ENCODE data around the gene C16orf90.

Gene C16orf90, protein sequence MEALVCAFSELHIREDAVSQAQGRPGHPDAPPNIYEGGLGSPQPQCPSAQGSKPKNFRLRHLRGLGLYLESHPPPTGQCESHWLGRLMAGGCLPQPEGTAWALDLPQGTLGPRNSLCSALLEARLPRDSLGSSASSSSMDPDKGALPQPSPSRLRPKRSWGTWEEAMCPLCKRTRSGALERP

DNA sequence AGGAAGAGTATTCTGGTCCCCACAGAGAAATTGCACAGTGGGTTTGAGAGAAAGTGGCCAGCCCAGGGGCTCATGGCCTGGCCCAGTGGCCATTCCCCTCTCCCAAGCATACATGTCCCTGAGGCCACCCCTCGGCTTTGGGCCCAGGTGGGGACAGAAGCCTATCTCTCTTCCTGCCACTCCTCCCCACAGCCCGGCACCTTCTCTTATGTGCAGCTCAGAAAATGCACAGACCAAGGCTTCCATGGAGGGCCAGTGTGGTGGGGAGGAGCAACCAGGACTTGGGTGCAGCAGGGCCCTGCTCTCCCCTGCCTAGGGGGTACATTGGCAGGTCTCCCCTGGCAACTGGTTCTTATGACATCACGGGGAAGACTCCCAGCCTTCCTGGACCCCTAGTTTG is at the start of gene C16orf90:
C16orf90 (minus strand) TSS at position 314 of the 400 bp plus-strand sequence; CDS start at position 246, 68 bp downstream.
- DNase-seq, result no peak

DNA sequence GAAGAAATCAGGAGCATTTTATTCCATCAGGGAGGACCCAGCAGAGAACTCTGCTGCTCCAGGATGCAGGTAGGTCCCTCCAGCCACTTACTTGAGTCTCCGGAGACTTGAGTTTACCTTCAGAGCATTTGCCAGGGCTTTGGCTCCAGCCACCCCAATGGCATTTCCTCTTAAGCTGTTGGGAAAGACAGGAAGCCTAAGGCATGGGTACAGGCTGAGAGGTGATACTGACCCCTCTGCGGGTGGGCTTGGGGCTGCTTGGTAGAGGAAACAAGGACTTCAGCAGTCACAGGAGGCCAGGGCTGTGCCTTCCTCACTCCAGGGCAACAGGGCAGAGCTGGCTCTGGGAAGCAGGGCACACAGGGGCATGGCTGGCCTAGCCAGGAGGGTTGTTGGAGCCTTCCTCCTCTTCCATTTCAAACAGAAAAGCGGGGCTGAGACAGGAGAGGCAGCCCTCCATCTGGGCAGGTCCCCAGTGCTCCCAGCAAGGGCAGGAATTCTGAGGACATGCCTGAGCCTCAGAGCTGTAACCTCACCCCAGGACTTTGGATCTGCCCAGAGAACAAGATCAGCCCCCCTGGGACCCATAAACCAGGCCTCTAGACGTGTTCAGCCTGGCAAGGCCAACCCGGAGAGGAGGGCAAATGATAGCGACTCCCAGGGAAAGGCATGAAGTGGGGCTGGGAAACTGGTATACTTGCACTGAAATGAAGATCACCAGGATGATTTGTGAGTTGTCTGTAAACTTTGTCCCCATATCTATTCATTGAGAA is 47.5 kb upstream of the C16orf90 start:
- no peak for DNase-seq

DNA sequence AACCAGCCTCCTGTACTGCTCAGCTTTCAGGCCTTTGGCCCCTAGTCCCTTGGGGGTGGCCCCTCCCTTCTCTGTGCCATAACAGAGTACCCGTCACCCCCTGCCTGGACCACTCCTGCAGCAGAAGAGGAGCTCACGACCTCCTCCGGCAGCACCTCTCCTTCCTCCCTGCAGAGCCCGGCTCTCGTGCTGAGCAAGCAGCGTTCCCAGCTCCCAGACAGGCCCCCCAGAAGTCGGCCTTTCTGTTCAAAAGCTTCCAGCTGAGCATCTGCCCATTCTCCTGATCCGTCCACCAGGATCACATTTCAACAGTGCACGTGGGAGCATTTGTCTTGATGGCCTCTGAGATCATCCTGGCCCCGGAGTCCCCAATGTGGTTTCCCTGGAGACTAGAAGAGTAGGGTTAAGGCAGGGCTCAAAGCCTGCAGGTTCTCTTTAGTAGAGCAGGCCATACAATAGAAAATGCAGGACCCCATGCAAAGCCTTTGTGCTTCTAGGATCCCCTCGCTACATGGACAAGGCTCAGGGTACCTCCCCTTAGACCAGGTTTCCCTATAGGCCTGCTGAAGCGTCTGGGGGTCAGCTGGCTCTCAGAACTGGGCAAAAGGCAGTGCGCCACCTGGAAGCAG is 46.4 kb upstream of the C16orf90 start:
- no peak for DNase-seq

DNA sequence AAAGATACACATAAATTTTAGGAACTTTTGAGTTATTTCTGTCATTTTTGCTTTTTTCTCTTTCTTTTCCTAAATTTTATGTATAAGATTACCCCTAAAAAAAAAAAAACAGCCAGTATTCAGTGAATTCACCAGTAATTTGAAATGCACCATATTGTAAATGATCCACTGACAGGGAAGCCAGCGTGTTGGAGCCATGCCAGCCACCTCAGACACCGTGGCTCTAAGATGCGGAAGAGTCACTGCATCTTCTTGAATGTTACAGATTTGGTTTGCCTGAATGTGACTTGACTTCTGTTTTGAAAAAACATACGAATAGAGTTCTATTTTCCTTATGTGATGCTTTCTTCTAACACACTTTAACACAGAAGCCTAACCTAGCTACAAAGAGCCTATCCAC is 42.9 kb upstream of the C16orf90 start:
- DNase-seq, result no peak

DNA sequence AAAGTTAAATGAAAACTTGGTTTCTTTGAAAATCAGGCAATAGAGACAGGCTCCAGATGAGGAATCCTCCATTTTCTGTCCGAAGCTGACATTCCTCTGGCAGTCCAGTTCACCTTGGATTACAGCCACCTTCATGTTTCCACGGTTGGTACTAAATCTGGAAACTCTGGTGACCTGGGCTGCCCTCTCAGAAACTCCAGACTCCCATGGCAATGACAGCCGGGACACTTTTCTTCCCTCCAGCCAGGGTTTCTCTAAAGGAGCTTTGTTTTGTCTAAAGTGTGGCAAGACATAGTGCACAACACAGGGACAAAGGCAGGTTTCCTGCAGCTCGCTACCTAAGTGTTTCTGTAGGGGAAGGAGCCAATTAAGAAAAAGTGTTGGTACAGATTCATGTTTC is 41.6 kb upstream of the C16orf90 start:
- no peak for DNase-seq

DNA sequence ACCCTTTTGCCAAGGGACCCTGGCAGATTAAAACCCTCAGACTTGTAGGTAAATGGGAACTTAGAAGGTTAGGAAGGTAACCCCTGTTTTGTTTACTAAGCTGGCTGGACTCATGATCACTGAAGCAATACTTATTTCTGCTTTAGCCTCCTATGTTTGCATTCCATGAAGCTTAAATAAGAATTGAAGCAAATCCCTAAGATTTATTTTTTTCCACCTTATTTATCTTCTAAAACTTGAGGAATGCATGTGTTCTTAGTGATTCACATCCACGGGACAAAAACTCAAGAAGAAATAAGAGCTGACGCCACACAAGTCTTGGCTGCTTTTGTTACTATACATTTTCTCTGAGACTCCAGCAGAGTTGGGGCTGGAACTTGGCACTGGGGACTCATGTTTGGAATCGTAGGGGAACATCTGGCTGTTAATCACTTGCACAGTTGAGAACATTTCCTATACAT is 41.0 kb upstream of the C16orf90 start:
- no peak for DNase-seq

DNA sequence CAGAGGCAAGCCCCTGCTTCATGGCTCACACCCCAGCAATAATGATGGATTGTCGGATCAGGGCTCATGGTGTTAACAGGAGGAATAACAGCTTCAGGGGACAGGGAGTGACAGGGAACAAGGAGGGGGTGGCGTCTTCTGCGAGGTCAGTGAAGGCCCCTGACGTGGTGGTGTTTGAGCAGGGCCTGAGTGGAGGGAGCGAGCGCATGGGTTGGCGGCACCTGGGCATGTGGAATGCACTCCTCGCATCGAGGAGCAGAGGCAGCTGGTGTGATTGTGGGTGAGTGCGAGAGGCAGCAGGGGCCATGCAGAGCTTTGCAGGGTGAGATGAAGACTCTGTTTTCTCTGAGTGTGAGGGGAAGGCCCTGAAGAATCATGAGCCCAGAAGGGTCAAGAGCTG is 38.8 kb upstream of the C16orf90 start:
- no peak for DNase-seq

DNA sequence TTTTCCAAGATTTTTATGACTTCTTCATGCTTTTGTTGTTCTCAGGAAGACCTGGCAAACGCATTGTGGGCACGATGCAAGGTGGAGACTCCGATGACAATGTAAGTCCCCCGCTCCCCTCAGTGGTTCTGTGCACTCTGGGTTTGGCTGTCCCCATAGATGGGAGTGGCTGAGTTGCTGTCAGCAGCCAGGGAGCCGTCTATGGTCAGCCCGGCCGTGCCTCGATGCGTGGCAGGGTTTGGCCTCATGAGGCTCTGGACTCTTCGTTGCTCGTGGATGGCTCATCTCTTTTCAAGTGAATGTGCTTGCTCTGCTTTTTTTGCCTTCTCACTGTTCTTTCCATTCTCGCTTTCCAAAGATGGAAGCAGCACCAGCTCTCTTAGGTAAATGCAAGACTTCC is 37.5 kb upstream of the C16orf90 start:
- no peak for DNase-seq

DNA sequence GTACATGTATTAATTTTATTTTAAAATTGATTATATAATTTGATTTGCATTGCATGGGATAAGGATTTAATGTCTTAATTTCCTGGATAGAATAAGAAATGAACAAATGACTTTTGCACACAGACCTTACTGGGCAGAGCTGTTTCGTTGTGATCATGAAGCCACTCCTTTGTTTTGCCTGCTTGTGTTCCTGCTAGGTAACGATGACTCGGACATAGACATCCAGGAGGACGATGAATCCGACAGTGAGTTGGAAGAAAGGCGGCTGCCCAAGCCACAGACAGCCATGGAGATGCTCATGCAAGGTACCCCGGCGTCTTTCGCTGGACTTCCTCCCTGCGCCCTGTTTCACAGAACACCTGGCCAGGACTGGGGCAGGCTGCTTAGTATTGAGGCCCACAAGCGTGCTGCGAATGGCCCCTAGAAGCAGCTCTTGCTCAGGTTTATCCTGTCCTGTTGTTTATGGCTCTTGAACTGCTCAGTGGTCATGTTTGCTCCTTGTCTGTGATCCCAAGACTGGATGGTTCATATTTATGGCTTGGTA is 35.2 kb upstream of the C16orf90 start:
- DNase-seq, result no peak

DNA sequence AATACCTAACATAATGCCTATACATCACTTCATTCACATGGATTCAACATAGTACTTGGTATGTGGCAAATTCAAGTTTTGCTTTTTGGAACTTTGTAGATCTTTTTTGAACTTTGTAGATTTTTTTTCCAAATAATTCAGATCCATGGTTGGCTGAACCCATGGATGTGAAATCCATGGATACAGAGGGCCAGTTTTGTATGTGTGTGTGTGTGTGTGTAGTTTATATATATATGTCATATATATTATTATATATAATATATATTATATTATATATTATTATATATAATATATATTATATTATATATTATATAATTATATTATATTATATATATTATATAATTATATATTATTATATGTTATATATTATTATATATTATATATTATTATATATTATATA is 33.9 kb upstream of the C16orf90 start:
- DNase-seq, result no peak

DNA sequence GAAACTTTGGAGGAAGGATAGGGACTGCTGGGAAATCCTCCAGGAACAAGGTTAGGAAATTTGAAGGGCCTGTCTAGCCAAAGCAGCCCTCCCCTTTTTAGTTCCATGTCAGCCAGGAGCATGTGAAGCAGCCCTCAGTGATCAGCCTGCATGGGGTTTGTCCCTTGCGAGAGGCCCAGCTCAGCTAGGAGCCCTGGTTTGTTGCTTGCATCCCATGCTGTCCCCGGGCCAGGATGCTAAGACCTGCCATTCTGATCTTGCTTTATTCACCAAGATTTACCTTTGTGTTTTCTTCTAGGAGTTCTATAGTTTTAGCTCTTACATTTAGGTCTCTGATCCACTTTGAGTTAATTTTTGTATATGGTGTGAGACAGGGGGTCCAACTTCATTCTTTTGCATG is 33.1 kb upstream of the C16orf90 start:
- DNase-seq, result no peak

DNA sequence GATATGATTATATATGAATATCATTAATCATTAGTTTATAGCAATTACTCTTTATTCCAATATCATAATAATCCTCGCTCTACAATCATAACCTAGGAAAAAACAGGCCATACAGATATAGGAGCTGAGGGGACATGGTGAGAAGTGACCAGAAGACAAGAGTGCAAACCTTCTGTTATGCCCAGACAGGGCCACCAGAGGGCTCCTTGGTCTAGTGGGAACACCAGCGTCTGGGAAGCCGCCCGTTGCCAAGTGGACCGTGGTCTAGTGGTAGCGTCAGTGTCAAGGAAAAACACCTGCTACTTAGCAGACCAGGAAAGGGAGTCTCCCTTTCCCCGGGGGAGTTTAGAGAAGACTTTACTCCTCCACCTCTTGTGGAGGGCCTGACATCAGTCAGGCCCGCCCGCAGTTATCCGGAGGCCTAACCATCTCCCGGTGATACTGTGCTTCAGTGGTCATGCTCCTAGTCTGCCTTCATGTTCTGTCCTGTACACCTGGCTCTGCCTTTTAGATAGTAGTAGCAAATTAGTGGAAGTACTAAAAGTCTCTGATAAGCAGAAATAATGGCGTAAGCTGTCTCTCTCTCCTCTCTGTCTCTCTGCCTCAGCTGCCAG is 32.0 kb upstream of the C16orf90 start:
- peak; percentile 60 for DNase-seq

DNA sequence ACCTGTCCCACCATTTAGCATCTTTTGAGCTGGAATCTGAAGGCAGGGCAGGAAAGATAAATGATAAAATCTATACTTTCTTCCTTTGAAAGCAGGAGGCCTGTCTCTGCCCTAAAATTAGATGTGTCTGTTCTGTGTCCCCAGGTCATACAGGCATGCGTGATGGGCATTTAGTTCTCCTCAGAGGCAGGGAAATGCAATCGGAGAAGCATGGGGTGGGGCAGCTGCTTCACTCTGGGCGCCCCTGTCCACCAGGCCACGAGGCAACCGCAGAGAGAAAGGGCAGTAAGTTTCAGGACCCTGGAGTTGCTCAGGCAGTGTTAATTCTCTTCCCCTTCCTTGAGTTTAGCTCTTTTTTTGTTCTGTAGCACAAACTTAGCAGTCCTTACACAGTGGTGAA is 30.7 kb upstream of the C16orf90 start:
- no peak for DNase-seq

DNA sequence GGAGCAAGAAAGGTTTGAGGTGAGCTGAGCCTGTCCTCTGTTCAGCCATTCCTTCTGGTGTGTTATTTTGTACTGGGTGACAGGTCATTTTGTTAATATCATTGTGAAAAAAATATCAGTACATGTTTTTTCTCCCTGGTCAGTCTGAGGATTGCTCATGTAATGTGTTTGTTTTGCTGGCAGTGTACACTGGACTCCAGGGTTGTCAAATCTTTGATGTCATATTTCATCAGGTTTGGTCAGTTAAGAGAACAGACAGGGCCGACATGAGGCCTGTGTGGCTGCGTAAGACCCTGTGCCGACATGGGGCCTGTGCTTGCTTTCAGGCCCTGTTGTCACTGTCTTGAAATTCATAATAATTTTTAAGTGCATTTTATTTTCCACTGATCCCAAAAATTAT is 28.0 kb upstream of the C16orf90 start:
- DNase-seq, result no peak

DNA sequence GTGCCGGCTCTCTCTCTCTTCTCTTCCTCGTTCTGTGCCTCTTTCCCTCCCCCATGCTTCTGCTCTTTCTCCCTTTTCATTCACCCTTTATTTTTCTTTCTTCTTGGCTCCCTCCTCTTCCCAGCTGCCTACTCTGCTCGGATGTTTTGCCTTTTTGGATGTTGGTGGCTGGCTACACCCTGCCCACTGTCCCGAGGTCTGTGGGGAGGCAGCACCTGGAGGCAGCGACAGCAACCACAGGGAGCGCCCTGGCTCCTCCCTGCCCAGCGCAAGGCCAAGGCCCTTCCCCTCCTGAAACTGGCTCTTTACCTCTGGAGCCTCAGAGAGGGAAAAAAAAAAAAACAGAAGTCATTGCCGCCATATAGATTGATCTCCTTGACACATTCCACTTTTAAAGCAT is 25.6 kb upstream of the C16orf90 start:
- DNase-seq, result no peak

DNA sequence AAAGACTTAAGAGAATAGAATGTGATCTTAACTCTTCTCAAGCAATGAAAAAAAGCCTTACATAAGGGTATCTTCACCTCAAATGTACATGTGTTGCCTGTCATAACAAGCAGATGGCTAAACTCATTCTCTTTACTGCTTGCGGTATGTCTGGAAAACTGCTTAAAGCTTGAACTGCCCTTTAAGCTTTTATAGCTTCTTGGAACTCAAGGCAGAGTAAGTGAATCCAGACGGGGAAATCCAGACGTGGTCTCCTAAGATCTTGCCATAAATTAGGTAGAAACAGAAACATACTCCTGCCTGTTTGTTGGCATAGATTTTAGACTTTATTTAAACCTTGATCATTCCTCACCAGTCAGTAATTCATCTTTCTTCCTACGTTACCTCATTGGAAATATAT is 25.1 kb upstream of the C16orf90 start:
- DNase-seq, result no peak

DNA sequence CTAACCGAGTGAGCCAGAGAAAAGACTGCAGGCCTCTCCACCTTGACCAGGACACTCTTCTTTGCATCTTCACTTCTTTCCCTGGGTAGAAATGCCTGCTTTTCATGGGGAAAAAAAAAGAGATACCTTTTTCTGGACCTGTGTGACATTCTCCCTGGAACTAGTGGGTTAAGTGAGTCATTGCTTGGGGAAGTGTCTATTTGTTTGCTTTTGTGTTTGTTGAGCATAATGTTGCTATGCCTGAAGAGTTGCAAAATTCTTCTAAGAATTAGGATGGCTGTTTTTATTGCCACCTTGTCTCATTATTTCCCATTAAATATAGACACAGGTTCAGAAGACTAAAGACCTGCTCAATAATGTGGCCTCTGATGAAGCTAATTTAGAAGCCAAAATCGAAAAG is 24.3 kb upstream of the C16orf90 start:
- DNase-seq, result no peak

DNA sequence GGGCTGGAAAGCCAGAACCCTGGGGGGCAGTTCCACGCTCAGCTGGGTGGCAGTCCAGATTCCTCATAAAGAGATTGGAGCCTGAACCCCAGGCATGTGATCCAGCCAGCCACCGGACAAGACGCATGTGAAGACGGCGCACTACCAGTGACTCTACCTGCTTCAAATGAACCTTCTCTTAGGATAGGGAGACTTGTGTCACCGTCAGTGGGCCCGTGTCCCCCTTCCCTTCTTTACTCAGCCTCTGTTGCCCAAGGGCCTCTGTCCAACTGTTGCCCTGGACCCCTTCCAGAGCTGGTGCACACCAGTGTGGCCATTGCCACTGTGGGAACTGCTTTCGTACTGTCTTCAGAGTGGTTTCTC is 23.7 kb upstream of the C16orf90 start:
- DNase-seq, result no peak

DNA sequence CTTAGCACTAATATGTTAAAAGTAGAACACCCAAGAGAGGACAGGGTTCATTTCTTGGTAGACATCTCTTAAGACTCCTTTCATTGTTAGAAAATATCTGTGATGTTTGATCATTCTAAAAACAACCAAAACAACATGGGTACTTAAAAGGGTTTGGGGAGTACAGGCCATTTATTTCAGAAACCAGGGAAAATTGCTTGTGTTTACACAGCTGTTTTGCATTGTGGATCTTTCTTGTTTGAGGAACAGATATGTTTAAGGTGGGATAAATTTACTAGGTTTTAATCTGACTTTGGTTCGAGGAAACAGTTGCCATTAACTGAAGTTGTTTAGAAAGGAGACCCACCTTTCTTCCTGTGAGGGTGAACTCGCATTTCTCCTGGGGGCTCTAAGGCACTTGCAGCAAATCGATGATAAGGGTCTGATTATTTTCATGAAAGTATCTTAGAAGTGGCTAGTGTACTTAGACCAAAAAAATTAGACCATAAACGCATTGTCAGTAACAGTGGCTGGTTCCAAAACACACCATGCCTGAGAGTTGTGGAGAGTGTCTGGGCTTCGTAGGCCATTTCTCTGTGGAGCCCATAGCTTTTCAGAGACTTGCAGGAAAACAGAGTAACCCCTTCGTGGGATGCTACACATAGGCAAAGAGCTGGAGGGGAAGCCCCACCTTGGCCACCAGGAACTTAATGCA is 23.1 kb upstream of the C16orf90 start:
- DNase-seq, result no peak

DNA sequence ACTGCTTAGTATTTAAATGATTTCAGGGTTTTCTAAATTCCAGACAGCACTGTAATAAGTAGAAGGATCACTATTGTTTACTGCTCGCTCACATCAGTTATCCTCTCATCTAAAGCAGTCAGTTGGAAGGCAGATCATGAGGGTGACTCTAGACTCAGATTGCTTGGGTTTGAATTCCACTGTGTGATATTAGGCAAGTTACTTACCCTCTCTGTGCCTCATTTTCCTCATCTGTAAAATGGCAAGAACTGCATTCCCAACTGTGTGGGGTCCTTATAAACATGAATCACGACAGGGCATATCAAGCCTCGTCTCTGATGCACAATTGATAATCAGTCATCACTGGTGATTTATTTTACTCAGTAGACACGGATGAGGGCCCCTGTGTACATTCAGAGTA is 20.6 kb upstream of the C16orf90 start:
- DNase-seq, result no peak

DNA sequence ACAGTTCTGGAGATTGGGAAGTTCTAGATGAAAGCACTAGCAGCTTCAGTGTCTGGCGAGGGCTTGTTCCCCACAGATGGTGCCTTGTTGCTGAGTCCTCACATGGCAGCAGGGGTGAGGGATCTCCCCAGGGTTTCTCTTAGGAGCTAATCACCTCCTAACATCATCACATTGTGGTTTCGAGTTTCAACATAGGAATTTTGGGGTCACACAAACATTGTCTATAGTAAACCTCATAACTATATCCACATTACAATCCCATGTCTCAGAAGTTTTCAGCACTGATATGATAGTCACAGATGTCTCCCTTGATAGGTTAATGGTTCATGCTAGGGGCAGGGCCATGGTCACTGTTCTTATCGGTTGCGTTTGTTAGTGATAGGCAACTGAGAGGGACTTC is 19.3 kb upstream of the C16orf90 start:
- DNase-seq, result no peak

DNA sequence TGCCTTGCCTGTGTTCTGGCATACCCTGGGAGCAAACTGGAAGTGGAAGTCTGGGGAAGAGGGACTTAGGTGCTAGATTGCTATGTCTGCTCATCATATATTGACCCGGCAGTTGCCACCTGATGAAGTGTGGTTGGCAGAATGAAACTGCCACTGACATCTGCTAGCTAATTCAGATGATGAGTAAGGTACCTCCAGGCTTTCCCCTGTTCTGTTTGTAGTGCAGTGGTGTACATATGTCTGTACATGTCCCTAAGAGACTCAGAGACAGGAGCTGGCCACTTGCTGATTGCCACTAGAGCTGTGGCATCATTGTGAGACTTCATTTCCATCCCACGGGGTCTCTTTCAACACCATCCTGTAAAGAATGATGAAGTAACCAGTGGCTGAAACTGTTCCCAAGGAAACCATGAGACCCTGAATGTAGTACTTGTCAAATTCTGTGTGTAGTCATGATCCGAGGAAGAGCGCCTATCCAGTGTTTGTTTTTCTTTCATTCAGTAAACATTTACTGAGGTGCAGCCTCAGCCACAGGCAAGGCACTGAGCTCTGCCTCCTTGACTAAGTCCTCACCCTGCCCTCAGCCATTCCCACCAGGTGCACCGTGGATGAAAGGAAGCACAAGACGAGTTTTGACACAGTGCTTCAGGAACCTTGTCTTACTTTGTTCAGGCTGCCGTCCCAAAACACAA is 18.7 kb upstream of the C16orf90 start:
- DNase-seq, result no peak
